Effector memory CD4-positive, alpha-beta T cell (primary cell): ENCODE data around the gene RELN.
"Not testable (repeated sequence)": the region's sequence is repeated elsewhere in the genome, so short reads cannot be mapped to it uniquely, and the experiment has no call there.

Experiments used
- DNase-seq, 3 donors: peaks; one replicate each; pipeline ENCODE4 v3.0.0-alpha.2; 2020
- H3K27ac ChIP-seq: 2 replicates; pipeline ENCODE4 v1.7.0; 2013; ENCODE audit warnings: mild to moderate bottlenecking, low read length, moderate library complexity; ENCODE audit not compliant: insufficient read depth, poor library complexity, severe bottlenecking
- H3K27me3 ChIP-seq: replicated peaks from 2 replicates; pipeline ENCODE4 v1.7.0; 2013; ENCODE audit warnings: mild to moderate bottlenecking, low read length; ENCODE audit not compliant: insufficient read depth, control insufficient read depth, poor library complexity, severe bottlenecking
- H3K36me3 ChIP-seq: 2 replicates; pipeline ENCODE4 v1.7.0; 2013; ENCODE audit warnings: mild to moderate bottlenecking, low read length, moderate library complexity; ENCODE audit not compliant: control insufficient read depth, insufficient read depth
- H3K4me1 ChIP-seq: 2 replicates; pipeline ENCODE4 v1.7.0; 2013; ENCODE audit warnings: low read length, mild to moderate bottlenecking; ENCODE audit not compliant: control insufficient read depth, insufficient read depth, poor library complexity, severe bottlenecking
- H3K4me3 ChIP-seq: 2 replicates; pipeline ENCODE4 v1.7.0; 2013; ENCODE audit warnings: low read length, low read depth, mild to moderate bottlenecking; ENCODE audit not compliant: insufficient read depth, poor library complexity, severe bottlenecking
- H3K9me3 ChIP-seq: 2 replicates; pipeline ENCODE4 v1.7.0; 2013; ENCODE audit warnings: mild to moderate bottlenecking, low read length, moderate library complexity; ENCODE audit not compliant: control insufficient read depth

Gene RELN

DNA sequence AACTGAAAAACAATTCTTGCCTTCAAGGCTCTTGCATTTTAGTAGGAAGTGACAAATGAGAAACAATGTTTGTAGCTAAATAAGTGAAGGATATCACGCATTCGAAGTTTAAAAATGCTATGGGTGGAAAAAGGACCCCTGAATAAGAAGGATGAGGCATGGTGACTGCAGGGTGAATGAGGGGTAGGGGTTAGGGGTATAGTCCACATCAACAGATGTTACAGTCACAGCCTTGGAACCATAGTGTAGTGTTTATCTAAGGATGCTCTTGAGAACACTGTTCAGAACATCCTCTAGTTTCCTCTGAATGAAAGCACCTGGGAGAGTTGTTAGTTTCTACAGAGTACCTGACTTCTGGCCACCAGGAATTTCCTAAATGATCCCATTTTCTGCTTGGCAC is 157.0 kb downstream of the RELN start:
- Histone ChIP-seq H3K9me3 (no peaks in the 10 kb centered on the region), H3K27me3 (no peaks in the 10 kb centered on the region), H3K4me3 (no peak overlapping the region), H3K4me1 (no peaks in the 10 kb centered on the region), H3K27ac (no peak overlapping the region), H3K36me3 (no peaks in the 10 kb centered on the region)
- no peak for DNase-seq

DNA sequence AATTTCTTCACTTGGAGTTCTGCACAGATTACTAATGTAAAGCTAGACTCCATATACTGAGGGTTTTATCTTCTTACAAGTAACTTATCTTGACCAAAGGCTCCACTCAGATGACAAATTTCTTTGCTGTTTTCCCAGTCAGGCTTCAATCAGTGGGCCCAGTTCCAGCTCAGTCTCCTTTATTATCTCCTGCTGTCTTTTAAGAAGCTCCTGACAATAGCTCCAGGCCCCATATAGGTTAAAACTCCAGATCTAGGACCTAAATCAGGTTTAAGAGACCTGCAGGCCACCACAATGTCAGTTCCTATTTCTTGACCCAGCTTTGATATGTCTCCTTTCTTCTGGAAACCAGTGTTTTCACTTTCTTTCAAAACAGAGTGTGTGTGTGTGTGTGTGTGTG is 165.2 kb downstream of the RELN start:
- Histone ChIP-seq H3K36me3 (no peaks in the 10 kb centered on the region), H3K27ac (no peak overlapping the region), H3K4me3 (no peak overlapping the region), H3K9me3 (no peaks in the 10 kb centered on the region), H3K27me3 (no peaks in the 10 kb centered on the region), H3K4me1 (no peaks in the 10 kb centered on the region)
- no peak for DNase-seq

DNA sequence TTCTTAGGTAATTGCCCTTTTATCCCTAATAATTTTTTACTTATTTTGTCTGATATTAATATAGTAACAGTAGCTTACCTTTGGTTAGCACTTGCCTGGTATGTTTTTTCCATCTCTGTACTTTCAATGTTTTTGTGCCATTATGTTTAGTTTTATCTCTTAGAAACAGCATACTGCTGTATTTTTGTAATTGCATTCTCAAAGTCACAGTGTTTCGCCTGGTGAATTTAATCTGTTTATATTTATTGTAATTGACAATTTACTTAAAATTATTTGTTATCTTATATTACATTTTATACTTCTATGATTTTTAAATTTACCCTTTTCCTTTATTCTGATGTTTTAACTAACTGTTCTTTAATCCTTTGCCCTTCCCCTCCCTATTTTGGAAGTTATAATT is 166.4 kb downstream of the RELN start:
- Histone ChIP-seq H3K27me3 (no peaks in the 10 kb centered on the region), H3K9me3 (no peaks in the 10 kb centered on the region), H3K4me1 (no peaks in the 10 kb centered on the region), H3K27ac (no peak overlapping the region), H3K4me3 (no peak overlapping the region), H3K36me3 (no peaks in the 10 kb centered on the region)
- DNase-seq = no peak

DNA sequence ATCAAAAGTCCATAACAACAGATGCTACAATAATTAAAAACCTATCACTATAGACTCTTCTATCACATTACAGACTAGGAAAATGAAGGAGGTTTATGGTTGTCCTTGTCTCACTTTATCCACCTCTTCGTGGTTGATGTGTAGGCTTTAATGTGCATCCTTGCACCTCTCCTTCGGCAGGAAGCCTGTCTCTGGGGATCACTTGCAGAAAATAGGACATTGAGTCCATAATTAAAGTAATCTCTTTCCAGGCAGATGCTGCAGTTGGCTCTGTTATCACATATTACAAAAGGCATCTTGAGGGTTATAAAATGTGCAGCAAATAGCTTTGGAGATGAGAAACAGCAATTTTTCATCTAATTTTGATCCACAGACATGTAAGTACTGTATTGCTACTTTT is 168.4 kb downstream of the RELN start:
- Histone ChIP-seq H3K4me1 (no peaks in the 10 kb centered on the region), H3K27ac (no peak overlapping the region), H3K4me3 (no peak overlapping the region), H3K27me3 (no peaks in the 10 kb centered on the region), H3K9me3 (no peaks in the 10 kb centered on the region), H3K36me3 (no peaks in the 10 kb centered on the region)
- no peak for DNase-seq

DNA sequence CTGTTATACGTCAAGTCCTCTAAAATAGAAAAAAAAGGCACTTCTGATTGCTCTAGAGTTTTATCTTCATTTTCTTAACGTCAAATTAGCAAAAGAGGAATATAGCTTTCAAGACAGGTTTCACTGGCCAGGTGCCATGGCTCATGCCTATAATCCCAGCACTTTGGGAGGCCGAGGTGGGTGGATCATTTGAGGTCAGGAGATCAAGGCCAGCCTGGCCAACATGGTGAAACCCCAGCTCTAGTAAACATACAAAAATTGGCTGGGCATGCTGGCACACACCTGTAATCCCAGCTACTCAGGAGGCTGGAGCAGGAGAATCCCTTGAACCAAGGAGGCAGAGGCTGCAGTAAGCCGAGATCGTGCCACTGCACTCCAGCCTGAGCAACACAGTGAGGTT is 173.5 kb downstream of the RELN start:
- not testable (repeated sequence) for H3K4me1 ChIP-seq, DNase-seq, H3K9me3 ChIP-seq, H3K27me3 ChIP-seq, H3K36me3 ChIP-seq, H3K4me3 ChIP-seq, H3K27ac ChIP-seq

DNA sequence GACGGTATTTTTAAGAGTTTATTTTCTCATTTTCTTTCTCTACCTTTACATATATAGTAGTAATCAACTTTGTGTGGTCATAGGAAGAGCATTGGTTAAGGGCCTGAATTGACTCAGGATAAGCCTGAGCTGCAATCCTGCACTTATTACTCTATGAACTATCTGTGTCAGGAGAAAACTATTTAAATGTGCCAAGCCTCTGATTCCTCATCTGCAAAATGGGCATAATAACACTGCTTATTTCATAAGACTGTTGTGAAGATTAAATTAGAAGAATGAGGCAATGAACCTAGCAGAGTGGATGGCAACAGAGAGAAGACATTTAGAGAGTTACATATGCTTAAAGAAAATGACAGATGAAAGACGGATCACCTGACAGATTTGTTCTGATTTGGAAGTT is 175.5 kb downstream of the RELN start:
- no peaks in the 10 kb centered on the region for H3K27me3 ChIP-seq
- no peaks in the 10 kb centered on the region for H3K4me1 ChIP-seq
- no peaks in the 10 kb centered on the region for H3K36me3 ChIP-seq
- H3K4me3 ChIP-seq = no peak overlapping the region
- no peak overlapping the region for H3K27ac ChIP-seq
- no peak for DNase-seq
- H3K9me3 ChIP-seq = no peaks in the 10 kb centered on the region

DNA sequence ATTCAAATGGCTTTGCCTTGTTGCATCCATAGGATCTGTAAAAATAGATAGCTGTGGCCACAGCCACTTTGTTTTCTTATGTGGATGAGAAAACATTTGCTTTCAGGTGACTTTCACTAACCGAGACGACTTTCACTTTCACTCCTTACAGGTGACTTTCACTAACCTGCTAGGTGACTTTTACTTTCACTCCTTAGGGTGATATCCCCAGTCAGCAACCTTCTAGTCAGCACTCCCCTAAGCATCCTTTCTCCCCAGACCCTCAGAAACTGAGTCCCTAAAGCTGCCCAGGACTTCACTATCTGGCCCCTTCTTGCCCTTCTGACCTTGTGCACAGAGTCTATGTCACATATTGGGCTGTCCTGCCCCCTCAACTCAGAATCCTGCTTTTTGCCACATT is 177.5 kb downstream of the RELN start:
- H3K4me1 ChIP-seq = no peaks in the 10 kb centered on the region
- no peak overlapping the region for H3K27ac ChIP-seq
- no peaks in the 10 kb centered on the region for H3K27me3 ChIP-seq
- H3K36me3 ChIP-seq = no peaks in the 10 kb centered on the region
- no peaks in the 10 kb centered on the region for H3K9me3 ChIP-seq
- DNase-seq = no peak
- no peak overlapping the region for H3K4me3 ChIP-seq

DNA sequence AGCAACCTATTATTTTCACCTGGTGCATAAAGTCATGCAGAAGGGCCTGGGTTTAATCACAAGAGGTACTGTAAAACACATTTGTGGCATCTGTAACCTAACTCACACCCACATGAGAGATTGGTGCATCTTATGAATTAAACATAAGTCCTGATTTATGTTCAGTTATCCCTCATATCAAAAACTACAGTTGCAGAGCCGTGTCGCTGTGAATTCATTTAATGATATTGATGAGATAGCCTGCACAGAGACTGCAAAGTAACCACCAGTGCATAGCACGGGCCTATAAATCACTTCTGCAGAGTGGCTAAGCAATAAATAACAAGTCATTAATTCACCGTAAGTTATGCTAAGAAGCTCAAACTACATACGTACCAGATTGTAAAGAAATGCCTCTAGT is 178.2 kb downstream of the RELN start:
- Histone ChIP-seq H3K4me3 (no peak overlapping the region), H3K27ac (no peak overlapping the region), H3K27me3 (no peaks in the 10 kb centered on the region), H3K36me3 (no peaks in the 10 kb centered on the region), H3K4me1 (no peaks in the 10 kb centered on the region), H3K9me3 (no peaks in the 10 kb centered on the region)
- DNase-seq = no peak

DNA sequence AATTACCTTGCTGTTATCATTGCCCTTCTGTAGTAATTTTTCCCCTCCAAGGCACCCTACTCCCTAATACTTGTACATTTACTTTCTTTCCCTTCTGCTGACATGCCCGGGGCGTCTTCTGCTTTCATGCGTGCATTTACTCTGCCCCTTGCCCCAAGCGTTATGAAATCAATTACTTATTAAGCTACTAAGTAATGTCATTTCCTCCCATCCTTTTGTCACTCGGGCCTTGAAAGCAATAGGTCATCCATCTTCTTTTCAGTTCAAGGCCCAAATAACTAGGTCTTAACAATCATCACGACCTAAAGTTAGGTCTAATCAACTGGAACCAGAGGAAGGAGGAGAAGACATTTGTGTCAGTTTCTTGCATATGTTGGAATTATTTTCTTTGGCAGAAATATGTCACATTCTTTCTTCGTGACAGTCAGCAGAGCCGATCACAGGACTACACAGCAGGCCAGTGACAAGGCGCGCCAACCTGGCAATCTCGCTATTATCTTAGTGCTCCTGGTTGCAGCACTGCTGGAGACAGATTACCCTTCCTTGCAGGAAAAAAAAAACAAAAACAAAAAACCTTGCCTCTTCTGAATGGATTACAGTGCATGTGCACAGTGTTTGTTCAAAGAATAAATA is 179.2 kb downstream of the RELN start:
- no peak for DNase-seq

DNA sequence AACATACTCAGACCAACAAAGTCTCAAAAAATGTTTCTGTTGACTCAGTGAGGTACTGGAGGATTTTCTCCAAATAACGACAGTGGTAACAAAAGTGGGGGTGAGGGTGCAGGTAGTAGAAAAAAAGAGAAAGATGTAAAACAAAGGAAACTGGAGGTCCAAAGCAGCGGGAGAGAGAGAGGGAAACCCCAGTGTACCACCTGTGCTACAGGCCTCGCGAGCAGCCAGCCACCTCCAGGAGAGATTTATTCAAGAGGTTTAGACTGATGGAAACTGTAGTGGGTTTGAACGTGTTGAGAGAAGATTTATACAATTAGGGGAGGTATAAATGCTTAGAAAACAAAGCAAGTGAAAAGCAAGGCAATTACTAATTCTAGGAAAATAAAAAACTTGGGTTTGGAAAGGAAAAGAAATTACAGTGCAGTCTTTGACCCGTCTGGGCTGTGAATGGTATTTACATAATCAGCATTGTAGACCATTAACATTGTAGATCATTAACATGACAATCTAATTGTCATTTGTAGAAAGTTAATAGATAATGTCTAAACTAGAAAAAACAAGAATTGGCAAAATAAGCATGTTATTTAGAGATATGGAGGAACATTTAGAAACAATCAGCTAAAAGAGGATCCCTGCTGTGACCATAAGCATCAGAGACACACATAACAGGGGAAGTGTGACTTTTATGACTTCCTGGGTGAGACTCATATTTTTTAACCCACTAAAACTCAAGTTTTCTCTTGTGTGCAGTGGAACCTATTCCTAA is 180.0 kb downstream of the RELN start:
- Histone ChIP-seq H3K27me3 (no peaks in the 10 kb centered on the region), H3K9me3 (no peaks in the 10 kb centered on the region), H3K27ac (no peak overlapping the region), H3K36me3 (no peaks in the 10 kb centered on the region), H3K4me3 (no peak overlapping the region), H3K4me1 (no peaks in the 10 kb centered on the region)
- no peak for DNase-seq

More for the DNA sequence above, 179.2 kb downstream of the RELN start:
- Histone ChIP-seq H3K27ac (no peak overlapping the region), H3K9me3 (no peaks in the 10 kb centered on the region), H3K36me3 (no peaks in the 10 kb centered on the region), H3K27me3 (no peaks in the 10 kb centered on the region), H3K4me1 (no peaks in the 10 kb centered on the region), H3K4me3 (no peak overlapping the region)
